GM19043 (cell line): ENCODE measurements around the gene MNDA.
A peak's percentile ranks its signal among the peaks of the same experiment; 100 is the strongest.

Experiments
- ATAC-seq: cut with Tn5 transposase; IDR thresholded peaks from one replicate; pipeline ENCODE4 v1.9.1; 2021; ENCODE audit warnings: low read depth; ENCODE audit not compliant: unreplicated experiment

Gene MNDA

DNA sequence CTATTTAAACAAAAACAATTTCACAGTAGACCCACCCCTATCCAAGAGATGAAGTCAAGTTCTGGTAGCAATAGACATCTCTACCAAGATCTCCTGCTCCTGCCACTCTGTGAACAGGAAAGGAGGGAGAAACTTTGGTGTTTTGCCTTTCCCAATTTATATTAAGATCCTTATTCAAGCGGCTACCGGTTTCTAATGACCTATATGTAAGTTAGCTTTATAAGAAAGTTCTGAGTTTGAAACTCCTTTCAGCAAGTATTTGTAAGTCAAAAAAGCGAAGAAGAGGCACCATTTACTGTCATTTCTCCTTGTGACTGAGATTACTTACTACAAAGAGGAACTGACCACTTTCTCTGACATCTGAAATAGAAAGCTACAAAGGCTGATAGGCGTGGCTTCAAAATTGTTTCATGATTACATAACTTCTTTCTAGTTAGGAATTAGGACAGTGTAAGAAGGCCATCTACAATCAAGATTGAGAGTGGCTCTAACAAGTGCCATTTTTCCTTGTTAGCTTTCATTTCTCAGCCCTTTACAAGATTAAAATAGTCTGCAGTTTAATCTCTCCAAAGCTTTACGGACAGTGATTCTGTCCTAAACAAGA is at the start of gene MNDA:
Gene MNDA (plus strand): TSS at position 448 of the 604 bp plus-strand sequence. CDS start 10,803 bp downstream, outside the sequence.
- ATAC-seq, result peak; percentile 92

DNA sequence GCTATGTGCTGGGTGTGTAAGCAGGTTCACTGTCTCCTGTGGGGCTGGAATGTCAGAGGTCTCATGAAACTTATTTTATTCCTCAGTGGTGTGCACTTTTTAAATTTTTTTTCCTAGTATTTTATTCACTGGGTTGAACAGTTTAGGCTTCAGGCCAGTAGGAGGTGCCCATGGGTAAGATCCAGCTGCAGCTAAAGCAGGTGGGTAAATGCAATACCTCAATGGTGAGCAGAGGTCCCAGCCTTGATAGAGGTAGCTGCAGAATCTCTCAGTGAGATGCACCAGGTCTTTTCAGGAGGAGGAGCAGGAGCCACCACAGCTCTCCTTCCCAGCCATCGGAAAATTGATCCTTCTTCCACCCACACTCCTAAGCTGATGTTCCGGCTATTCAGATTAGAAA is 37.5 kb upstream of the MNDA start:
- no peak for ATAC-seq

- ATAC-seq, result no peak
These were observed 36.9 kb upstream of the MNDA start for GRCh38 chr1:158794247-158794646.

- no peak for ATAC-seq
These were observed 32.6 kb upstream of the MNDA start for GRCh38 chr1:158798531-158798930.

DNA sequence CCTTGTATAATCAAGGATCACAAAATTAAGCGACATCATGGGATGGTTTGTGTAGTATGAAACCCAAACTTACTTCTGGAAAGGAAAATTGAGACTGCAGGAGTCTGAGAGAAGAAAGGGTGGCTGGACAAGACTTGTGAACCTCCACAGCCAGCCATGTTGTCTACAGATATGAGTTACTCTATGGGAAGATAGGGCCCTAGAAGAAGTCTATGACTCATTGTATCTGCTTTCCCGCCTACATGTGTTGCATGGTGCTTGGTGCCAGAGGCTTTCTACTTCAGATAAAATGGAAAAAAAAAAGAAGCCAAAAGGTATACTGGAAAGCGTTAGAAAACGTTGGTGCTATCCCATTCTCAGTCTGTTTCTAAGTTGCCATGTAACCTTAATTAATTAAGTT is 31.5 kb upstream of the MNDA start:
- no peak for ATAC-seq

DNA sequence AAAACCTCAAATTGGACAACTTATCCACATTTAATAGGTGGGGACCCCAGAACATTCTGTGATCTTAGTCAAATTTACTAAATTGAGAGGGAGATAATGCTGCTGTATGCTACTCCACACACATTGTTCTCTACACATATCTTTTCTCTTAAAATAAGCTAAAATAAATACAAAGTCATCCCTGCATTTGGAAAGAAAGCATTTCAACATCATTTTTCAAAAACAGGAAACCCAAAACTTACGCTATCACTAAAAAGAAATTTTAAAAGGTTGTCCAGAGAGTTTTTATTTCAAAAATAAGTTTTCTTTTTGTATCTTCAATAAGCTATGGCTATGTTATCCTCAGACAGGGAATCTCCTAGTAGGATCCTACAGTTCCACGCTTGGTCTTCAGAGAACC is 30.6 kb upstream of the MNDA start:
- ATAC-seq, result no peak

GRCh38 chr1:158801396-158801795 is 29.8 kb upstream of the MNDA start:
- ATAC-seq, result no peak

- ATAC-seq, result no peak
These were observed 27.5 kb upstream of the MNDA start for GRCh38 chr1:158803678-158804077.

GRCh38 chr1:158806916-158807536 is 24.1 kb upstream of the MNDA start:
- no peak for ATAC-seq

DNA sequence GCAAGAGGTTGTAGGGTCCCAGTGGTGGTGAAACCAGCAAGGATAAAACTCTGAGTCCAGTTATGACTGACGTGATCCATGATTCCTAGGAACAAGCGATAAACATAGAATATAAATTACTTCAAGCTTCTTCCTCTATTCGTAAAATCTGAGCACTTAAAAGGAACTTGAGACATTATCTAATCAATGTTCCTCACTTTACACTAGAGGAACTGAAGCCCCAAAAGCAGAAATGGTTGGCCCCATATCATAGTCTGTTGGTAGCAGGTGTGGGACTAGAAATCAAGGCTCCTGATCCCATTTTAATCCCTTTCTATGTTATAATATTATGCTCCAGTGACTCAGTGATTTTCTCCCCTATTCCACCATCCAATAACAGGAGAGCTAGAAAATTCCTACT is 21.9 kb upstream of the MNDA start:
- ATAC-seq, result no peak

GRCh38 chr1:158809862-158810261 is 21.3 kb upstream of the MNDA start:
- ATAC-seq, result no peak

- ATAC-seq, result no peak
These were observed 20.8 kb upstream of the MNDA start for GRCh38 chr1:158810311-158810710.

- no peak for ATAC-seq
These were observed 18.8 kb upstream of the MNDA start for GRCh38 chr1:158812336-158812735.

- ATAC-seq, result no peak
These were observed 18.0 kb upstream of the MNDA start for GRCh38 chr1:158813164-158813563.

DNA sequence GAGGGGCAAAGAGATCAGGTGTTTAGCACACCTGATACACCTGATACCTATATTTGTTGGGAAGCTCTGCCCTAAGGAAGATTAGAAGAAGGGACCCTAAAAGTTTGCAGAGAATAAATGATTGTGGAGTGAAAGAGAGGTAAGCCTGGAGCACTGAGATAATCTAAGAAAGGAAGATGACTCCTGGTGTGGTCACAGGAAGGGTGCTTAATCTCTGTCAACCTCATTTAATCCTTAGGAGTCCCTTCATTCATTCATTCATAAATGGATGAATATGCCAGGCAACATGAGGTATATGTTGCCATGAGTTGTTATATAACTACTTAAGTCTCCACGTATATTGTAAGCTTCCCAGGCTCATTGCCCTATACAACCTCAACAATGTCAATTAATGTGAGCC is 16.2 kb upstream of the MNDA start:
- ATAC-seq, result no peak

DNA sequence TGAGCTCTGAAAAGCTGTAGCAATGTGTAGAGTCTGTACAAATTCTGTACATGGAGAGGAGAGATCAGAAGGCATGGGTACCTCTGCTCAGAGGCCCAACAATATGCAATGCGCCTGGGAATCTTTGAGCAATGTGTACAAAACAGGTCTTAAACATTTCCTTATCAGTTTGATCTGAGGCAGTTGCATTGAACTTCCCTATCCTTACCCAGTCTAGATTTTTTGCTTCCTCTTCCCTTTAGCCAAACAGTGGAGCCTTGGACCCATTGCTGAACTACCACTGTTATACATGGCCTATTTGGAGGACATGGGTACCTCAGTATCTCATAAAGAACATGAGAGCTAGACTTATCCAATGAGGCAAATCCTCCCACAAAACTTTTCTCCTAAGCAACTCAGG is 12.6 kb upstream of the MNDA start:
- no peak for ATAC-seq

- no peak for ATAC-seq
These were observed 12.1 kb upstream of the MNDA start for GRCh38 chr1:158818975-158819431.

DNA sequence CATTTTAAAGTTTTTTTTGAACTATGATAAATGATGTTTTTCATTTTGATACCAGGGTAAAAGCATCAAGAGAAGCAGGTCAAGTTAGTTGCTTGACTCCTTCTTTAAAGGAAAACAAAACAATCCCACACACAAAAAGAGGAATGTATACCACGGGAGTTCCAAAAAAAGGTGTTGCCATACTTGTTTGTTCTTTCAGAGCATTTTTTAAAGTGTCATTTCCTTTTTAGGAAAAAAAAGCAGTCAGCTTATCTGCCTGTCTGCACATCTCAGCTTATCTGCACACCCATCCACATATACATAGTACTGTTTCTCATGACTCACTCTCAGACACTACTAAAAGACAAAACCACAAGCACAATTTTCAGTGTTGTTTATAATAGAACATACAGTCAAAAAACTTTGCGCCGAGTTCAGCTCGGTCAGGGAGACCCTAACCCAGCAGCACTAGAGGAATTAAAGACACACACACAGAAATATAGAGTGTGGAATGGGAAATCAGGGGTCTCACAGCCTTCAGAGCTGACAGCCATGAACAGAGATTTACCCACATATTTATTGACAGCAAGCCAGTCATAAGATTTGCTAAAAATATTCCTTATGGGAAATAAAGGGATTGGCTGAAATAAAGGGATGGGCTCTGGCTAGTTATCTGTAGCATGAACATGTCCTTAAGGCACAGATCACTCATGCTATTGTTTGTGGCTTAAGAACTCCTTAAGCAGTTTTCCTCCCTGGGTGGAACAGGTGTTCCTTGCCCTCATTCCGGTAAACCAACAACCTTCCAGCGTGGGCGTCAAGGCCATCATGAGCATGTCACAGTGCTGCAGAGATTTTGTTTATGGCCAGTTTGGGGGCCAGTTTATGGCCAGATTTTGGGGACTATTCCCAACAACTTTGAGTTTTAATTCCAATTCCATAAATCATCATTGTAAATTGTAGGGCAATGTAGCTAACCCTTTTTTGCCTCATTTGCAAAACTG is 11.4 kb upstream of the MNDA start:
- ATAC-seq, result peak; percentile 89

GRCh38 chr1:158821723-158822122 is 9.4 kb upstream of the MNDA start:
- no peak for ATAC-seq

- no peak for ATAC-seq
These were observed 975 bp upstream of the MNDA start for GRCh38 chr1:158830074-158830677.

GRCh38 chr1:158833264-158833663 is 2.1 kb downstream of the MNDA start:
- no peak for ATAC-seq
